ENCODE data around the gene KIF23.

KIF23 gene

DNA sequence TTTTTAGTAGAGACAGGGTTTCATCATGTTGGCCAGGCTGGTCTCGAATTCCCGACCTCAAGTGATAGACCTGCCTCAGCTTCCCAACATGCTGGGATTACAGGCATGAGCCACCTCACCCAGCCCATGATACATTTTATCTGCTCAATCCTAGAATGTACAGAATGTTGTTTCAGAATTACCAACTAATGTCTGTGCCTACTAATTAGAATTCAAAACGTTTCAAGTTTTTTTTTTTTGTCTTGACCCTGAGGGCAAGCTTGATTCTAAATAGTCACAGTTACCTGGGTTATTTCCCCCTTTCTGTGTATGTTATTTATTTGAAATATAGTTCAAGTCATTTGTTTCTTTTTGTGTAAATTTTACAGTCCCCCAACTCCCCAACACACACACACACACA, 5.3 kb upstream of the KIF23 start:
- TF ChIP-seq EP300 (IDR thresholded peaks at IDR 0.05; ENCODE audit: borderline replicate concordance) (no peak), ZBTB7A (IDR thresholded peaks at IDR 0.05; ENCODE audit: low read depth) (no peak)
- TF ChIP-seq, protein P1, sequence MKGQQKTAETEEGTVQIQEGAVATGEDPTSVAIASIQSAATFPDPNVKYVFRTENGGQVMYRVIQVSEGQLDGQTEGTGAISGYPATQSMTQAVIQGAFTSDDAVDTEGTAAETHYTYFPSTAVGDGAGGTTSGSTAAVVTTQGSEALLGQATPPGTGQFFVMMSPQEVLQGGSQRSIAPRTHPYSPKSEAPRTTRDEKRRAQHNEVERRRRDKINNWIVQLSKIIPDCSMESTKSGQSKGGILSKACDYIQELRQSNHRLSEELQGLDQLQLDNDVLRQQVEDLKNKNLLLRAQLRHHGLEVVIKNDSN (IDR thresholded peaks at IDR 0.05) = no peak

GRCh38 chr15:69410248-69410874, 3.8 kb upstream of the KIF23 start:
- no peak for TF ChIP-seq EGR1 (IDR thresholded peaks at IDR 0.05)
- no peak for TF ChIP-seq TAF1 (IDR thresholded peaks at IDR 0.05; ENCODE audit: low read depth)
- no peak for TF ChIP-seq FOXM1 (IDR thresholded peaks at IDR 0.05; ENCODE audit: borderline replicate concordance, low read depth)
- no peak for TF ChIP-seq EP300 (IDR thresholded peaks at IDR 0.05; ENCODE audit: borderline replicate concordance)
- TF ChIP-seq, protein P2, sequence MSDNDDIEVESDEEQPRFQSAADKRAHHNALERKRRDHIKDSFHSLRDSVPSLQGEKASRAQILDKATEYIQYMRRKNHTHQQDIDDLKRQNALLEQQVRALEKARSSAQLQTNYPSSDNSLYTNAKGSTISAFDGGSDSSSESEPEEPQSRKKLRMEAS (IDR thresholded peaks at IDR 0.05) = no peak
- TF ChIP-seq RAD21 (IDR thresholded peaks at IDR 0.05; ENCODE audit: low read depth) = peak; percentile 64
- TF ChIP-seq REST (IDR thresholded peaks at IDR 0.05; ENCODE audit: low read depth) = no peak
- TF ChIP-seq CREB1 (IDR thresholded peaks at IDR 0.05; ENCODE audit: low read depth) = no peak

- TF ChIP-seq EP300 (IDR thresholded peaks at IDR 0.05; ENCODE audit: borderline replicate concordance) = no peak
- no peak for TF ChIP-seq CREB1 (IDR thresholded peaks at IDR 0.05; ENCODE audit: low read depth)
- TF ChIP-seq TCF12 (IDR thresholded peaks at IDR 0.05; ENCODE audit: low read depth) = no peak
- TF ChIP-seq, protein P1 (IDR thresholded peaks at IDR 0.05) = no peak
- TF ChIP-seq ZBTB7A (IDR thresholded peaks at IDR 0.05; ENCODE audit: low read depth) = no peak
- TF ChIP-seq, protein P2 (IDR thresholded peaks at IDR 0.05) = no peak
- no peak for TF ChIP-seq NFIC (IDR thresholded peaks at IDR 0.05)
- no peak for TF ChIP-seq RAD21 (IDR thresholded peaks at IDR 0.05; ENCODE audit: low read depth)
- TF ChIP-seq REST (IDR thresholded peaks at IDR 0.05; ENCODE audit: low read depth) = no peak
Measured at GRCh38 chr15:69412274-69412673, 1.9 kb upstream of the KIF23 start.

DNA sequence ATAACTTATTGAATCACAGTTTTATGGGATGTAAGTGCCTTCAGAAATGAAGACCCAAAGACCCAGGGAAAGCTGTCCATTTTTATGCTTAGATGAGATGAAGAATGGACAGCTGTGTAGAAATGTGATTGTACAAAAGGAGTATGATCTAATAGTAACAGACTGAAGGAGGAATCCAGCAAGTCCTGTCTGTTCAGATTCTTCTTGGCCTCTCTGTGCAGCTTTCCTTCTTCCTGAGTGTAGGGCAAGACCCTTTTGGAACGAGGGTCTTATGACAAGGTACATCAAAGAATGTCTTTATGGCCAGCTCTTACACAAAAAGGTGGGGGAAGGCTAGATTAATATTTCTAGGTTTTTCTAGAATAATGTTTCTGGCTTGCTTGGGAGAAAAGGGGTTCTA, 1.4 kb upstream of the KIF23 start:
- TF ChIP-seq CREB1 (IDR thresholded peaks at IDR 0.05; ENCODE audit: low read depth) (no peak), EP300 (IDR thresholded peaks at IDR 0.05; ENCODE audit: borderline replicate concordance) (no peak), YY1 (IDR thresholded peaks at IDR 0.05; ENCODE audit: low read depth) (no peak), CEBPB (IDR thresholded peaks at IDR 0.05) (no peak), TAF1 (IDR thresholded peaks at IDR 0.05; ENCODE audit: low read depth) (no peak), NFIC (IDR thresholded peaks at IDR 0.05) (no peak), REST (IDR thresholded peaks at IDR 0.05; ENCODE audit: low read depth) (no peak), FOXM1 (IDR thresholded peaks at IDR 0.05; ENCODE audit: borderline replicate concordance, low read depth) (no peak), TCF12 (IDR thresholded peaks at IDR 0.05; ENCODE audit: low read depth) (no peak), EGR1 (IDR thresholded peaks at IDR 0.05) (no peak), TEAD4 (IDR thresholded peaks at IDR 0.05) (no peak), ZBTB7A (IDR thresholded peaks at IDR 0.05; ENCODE audit: low read depth) (no peak), RAD21 (IDR thresholded peaks at IDR 0.05; ENCODE audit: low read depth) (no peak)
- TF ChIP-seq, protein P2 (IDR thresholded peaks at IDR 0.05) = no peak
- TF ChIP-seq, protein P1 (IDR thresholded peaks at IDR 0.05) = no peak

Data from Ishikawa (cell line).